Neural crest cell (in vitro differentiated cells): ENCODE data around the gene OTUD1. TPM values are rescaled to one million over a fixed set of nuclear protein-coding genes. Genes with fewer than 3 reads are reported as not detected.
"Not testable (repeated sequence)": the region's sequence is repeated elsewhere in the genome, so short reads cannot be mapped to it uniquely, and the experiment has no call there.

Source experiments
- DNase-seq: peaks from one replicate; pipeline ENCODE4 v3.0.0; 2021; ENCODE audit warnings: low read depth, mixed read lengths, low spot score
- H3K27ac Mint-ChIP-seq: one replicate; pipeline ENCODE4 v1.8.0; 2021; ENCODE audit warnings: mild to moderate bottlenecking, mixed read lengths; ENCODE audit not compliant: unreplicated experiment
- H3K27me3 Mint-ChIP-seq: 2 replicates; pipeline ENCODE4 v1.8.0; 2021; ENCODE audit warnings: low read depth, mild to moderate bottlenecking, mixed read lengths
- H3K36me3 Mint-ChIP-seq: 2 replicates; pipeline ENCODE4 v1.8.0; 2021; ENCODE audit warnings: low read depth, mild to moderate bottlenecking, mixed read lengths
- H3K4me1 Mint-ChIP-seq: 2 replicates; pipeline ENCODE4 v1.8.0; 2021; ENCODE audit warnings: mixed read lengths
- H3K4me3 Mint-ChIP-seq: one replicate; pipeline ENCODE4 v1.8.0; 2021; ENCODE audit warnings: mild to moderate bottlenecking, mixed read lengths
- H3K9me3 Mint-ChIP-seq: 2 replicates; pipeline ENCODE4 v1.8.0; 2021; ENCODE audit warnings: mixed read lengths
- CTCF ChIP-seq: fragments of 200-600 bp; sonication (generic); conservative IDR thresholded peaks from 2 replicates; pipeline ENCODE4 v1.5.0; 2021; ENCODE audit warnings: antibody characterized with exemption, mild to moderate bottlenecking
- long read RNA-seq: library from polyadenylated mRNA; unstranded; transcript quantifications from one replicate; pipeline ENCODE4 v2.0.0, GENCODE V29; 2020
- total RNA-seq: library from RNA; stranded (reverse); gene quantifications from 2 replicates; pipeline ENCODE4 v1.2.1, GENCODE V29; 2021

Gene OTUD1
- 2.7 and 3.3 TPM in 2 replicates for total RNA-seq
- long read RNA-seq, partial matches to known transcripts = 0 of 2 reads
- long read RNA-seq, other reads (novel, unspliced or antisense) = 0 of 2 reads

GRCh38 chr10:23438547-23439451 lies at the start of gene OTUD1:
TSS of gene OTUD1 (plus strand) at chr10:23439075. CDS start at chr10:23439458, 383 bp downstream.
- peaks cover 11% of the 10 kb centered on the region for H3K27me3 Mint-ChIP-seq
- no peaks in the 10 kb centered on the region for H3K36me3 Mint-ChIP-seq
- H3K4me3 Mint-ChIP-seq = peak within 1 kb of the TSS; percentile 92
- peaks cover 22% of the 10 kb centered on the region for H3K4me1 Mint-ChIP-seq
- TF ChIP-seq CTCF = peak; percentile 36
- no peaks in the 10 kb centered on the region for H3K9me3 Mint-ChIP-seq
- H3K27ac Mint-ChIP-seq = peak within 1 kb of the TSS; percentile 13
- peak; percentile 90 for DNase-seq

- not testable (repeated sequence) for H3K9me3 Mint-ChIP-seq, H3K36me3 Mint-ChIP-seq, H3K4me1 Mint-ChIP-seq, H3K27me3 Mint-ChIP-seq, H3K27ac Mint-ChIP-seq, DNase-seq, H3K4me3 Mint-ChIP-seq
Measured at GRCh38 chr10:23390408-23390807, 48.5 kb upstream of the OTUD1 start.

GRCh38 chr10:23390809-23391208 lies 48.1 kb upstream of the OTUD1 start:
- Mint-ChIP-seq H3K27ac (no peak overlapping the region), H3K27me3 (no peaks in the 10 kb centered on the region), H3K9me3 (no peaks in the 10 kb centered on the region), H3K4me3 (no peak overlapping the region), H3K36me3 (no peaks in the 10 kb centered on the region), H3K4me1 (no peaks in the 10 kb centered on the region)
- no peak for TF ChIP-seq CTCF
- DNase-seq = no peak

- no peak for DNase-seq
- TF ChIP-seq CTCF = no peak
- Mint-ChIP-seq H3K27ac (no peak overlapping the region), H3K4me3 (no peak overlapping the region), H3K27me3 (no peaks in the 10 kb centered on the region), H3K36me3 (no peaks in the 10 kb centered on the region), H3K4me1 (no peaks in the 10 kb centered on the region), H3K9me3 (no peaks in the 10 kb centered on the region)
Measured at GRCh38 chr10:23391821-23392220, 47.1 kb upstream of the OTUD1 start.

GRCh38 chr10:23395017-23395416 lies 43.9 kb upstream of the OTUD1 start:
- TF ChIP-seq CTCF = no peak
- Mint-ChIP-seq H3K4me1 (no peaks in the 10 kb centered on the region), H3K27me3 (no peaks in the 10 kb centered on the region), H3K9me3 (no peaks in the 10 kb centered on the region), H3K27ac (no peak overlapping the region), H3K4me3 (no peak overlapping the region), H3K36me3 (no peaks in the 10 kb centered on the region)
- no peak for DNase-seq

- Mint-ChIP-seq H3K27me3 (no peaks in the 10 kb centered on the region), H3K27ac (no peak overlapping the region), H3K9me3 (no peaks in the 10 kb centered on the region), H3K36me3 (no peaks in the 10 kb centered on the region), H3K4me1 (no peaks in the 10 kb centered on the region), H3K4me3 (no peak overlapping the region)
- no peak for DNase-seq
- TF ChIP-seq CTCF = no peak
Measured at GRCh38 chr10:23396695-23397094, 42.2 kb upstream of the OTUD1 start.
